ENCODE measurements around the gene CFAP97.

DNA sequence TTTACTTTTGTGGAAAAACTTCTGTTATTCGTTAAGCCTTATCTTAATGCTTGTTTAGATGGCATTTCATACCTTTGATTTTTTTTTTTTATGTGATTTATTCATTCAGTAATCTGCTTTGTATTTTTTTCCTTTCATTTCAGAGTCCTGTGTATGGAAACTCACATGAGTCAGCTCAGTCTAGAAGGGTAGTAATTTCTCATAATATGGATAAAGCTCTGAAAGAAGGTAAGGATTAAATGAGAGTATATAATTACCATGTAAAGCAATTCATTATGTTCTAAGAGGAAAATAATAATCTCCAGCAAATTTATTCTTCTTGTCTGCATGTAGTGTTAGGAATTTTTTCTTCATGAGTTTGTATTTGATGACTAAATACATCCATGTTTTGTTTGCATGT, 43.4 kb upstream of the CFAP97 start:
- TF ChIP-seq, protein P1, sequence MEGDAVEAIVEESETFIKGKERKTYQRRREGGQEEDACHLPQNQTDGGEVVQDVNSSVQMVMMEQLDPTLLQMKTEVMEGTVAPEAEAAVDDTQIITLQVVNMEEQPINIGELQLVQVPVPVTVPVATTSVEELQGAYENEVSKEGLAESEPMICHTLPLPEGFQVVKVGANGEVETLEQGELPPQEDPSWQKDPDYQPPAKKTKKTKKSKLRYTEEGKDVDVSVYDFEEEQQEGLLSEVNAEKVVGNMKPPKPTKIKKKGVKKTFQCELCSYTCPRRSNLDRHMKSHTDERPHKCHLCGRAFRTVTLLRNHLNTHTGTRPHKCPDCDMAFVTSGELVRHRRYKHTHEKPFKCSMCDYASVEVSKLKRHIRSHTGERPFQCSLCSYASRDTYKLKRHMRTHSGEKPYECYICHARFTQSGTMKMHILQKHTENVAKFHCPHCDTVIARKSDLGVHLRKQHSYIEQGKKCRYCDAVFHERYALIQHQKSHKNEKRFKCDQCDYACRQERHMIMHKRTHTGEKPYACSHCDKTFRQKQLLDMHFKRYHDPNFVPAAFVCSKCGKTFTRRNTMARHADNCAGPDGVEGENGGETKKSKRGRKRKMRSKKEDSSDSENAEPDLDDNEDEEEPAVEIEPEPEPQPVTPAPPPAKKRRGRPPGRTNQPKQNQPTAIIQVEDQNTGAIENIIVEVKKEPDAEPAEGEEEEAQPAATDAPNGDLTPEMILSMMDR (conservative IDR thresholded peaks at IDR 0.05 in 1 of 2, IDR thresholded peaks at IDR 0.05 in 1 of 2; ENCODE audit: extremely low read depth in 1 of 2, insufficient read depth in 1 of 2, low read depth in 1 of 2, low read length in 2 of 2), result no peak
- no peak for TF ChIP-seq EZH2 (IDR thresholded peaks at IDR 0.05; ENCODE audit: borderline replicate concordance, low read length)
